SJSA1 (cell line): ENCODE measurements around the gene SLC35F3. TPM values are rescaled to one million over a fixed set of nuclear protein-coding genes. Genes with fewer than 3 reads are reported as not detected.

Experiments
- DNase-seq, 2 experiments: peaks; one replicate each; pipeline ENCODE4 v3.0.0-alpha.2; 2015 to 2020; ENCODE audit warnings: low spot score in 2 of 2, low read depth in 1 of 2
- H3K27ac ChIP-seq: fragments of 250-450 bp; sonication (Bioruptor Pico); 2 replicates; pipeline ENCODE4 v1.5.1; 2020; ENCODE audit warnings: mild to moderate bottlenecking, moderate library complexity
- H3K27me3 ChIP-seq: fragments of 250-450 bp; sonication (Bioruptor Pico); replicated peaks from 2 replicates; pipeline ENCODE4 v1.5.1; 2020; ENCODE audit warnings: mild to moderate bottlenecking, moderate library complexity
- H3K36me3 ChIP-seq: fragments of 250-450 bp; sonication (Bioruptor Pico); 2 replicates; pipeline ENCODE4 v1.5.1; 2020; ENCODE audit warnings: mild to moderate bottlenecking
- H3K4me1 ChIP-seq: fragments of 250-450 bp; sonication (Bioruptor Pico); replicated peaks from 2 replicates; pipeline ENCODE4 v1.6.1; 2021; ENCODE audit warnings: mild to moderate bottlenecking
- H3K4me3 ChIP-seq: fragments of 250-450 bp; sonication (Bioruptor Pico); 2 replicates; pipeline ENCODE4 v1.5.1; 2020; ENCODE audit warnings: mild to moderate bottlenecking
- H3K9me3 ChIP-seq: fragments of 250-450 bp; sonication (Bioruptor Pico); replicated peaks from 2 replicates; pipeline ENCODE4 v1.5.1; 2020; ENCODE audit warnings: mild to moderate bottlenecking
- total RNA-seq: library from RNA; depleted of rRNA; stranded (reverse); fragments of >200 nt; shearing (Covaris generic); gene quantifications from 2 replicates; pipeline ENCODE4 v1.2.3, GENCODE V29; 2014

SLC35F3 gene
- total RNA-seq, 1 experiment from 2014 or later: not detected

- Histone ChIP-seq H3K9me3 (no peaks in the 10 kb centered on the region), H3K27me3 (peaks cover 3% of the 10 kb centered on the region; the same call in 1 of the 2 replicates), H3K4me3 (no peak overlapping the region), H3K27ac (no peak overlapping the region), H3K4me1 (no peaks in the 10 kb centered on the region), H3K36me3 (no peaks in the 10 kb centered on the region)
- DNase-seq: no peak
Observed at GRCh38 chr1:233998456-233998855, 94.0 kb downstream of the SLC35F3 start.

GRCh38 chr1:233998891-233999290 is 94.4 kb downstream of the SLC35F3 start:
- no peak overlapping the region for H3K27ac ChIP-seq
- no peak for DNase-seq
- H3K9me3 ChIP-seq: no peaks in the 10 kb centered on the region
- H3K4me3 ChIP-seq: no peak overlapping the region
- H3K36me3 ChIP-seq: no peaks in the 10 kb centered on the region
- H3K27me3 ChIP-seq: peaks cover 3% of the 10 kb centered on the region; the same call in 1 of the 2 replicates
- no peaks in the 10 kb centered on the region for H3K4me1 ChIP-seq

- no peaks in the 10 kb centered on the region for H3K9me3 ChIP-seq
- no peak overlapping the region for H3K4me3 ChIP-seq
- peaks cover 3% of the 10 kb centered on the region; the same call in 1 of the 2 replicates for H3K27me3 ChIP-seq
- no peaks in the 10 kb centered on the region for H3K4me1 ChIP-seq
- DNase-seq: no peak
- no peaks in the 10 kb centered on the region for H3K36me3 ChIP-seq
- H3K27ac ChIP-seq: no peak overlapping the region
Observed at GRCh38 chr1:234000557-234001041, 96.1 kb downstream of the SLC35F3 start.

- Histone ChIP-seq H3K36me3 (no peaks in the 10 kb centered on the region), H3K9me3 (no peaks in the 10 kb centered on the region), H3K27ac (no peak overlapping the region), H3K27me3 (no peaks in the 10 kb centered on the region), H3K4me3 (no peak overlapping the region), H3K4me1 (no peaks in the 10 kb centered on the region)
- DNase-seq: no peak
Observed at GRCh38 chr1:234001817-234002216, 97.3 kb downstream of the SLC35F3 start.

GRCh38 chr1:234004591-234004990 is 100.1 kb downstream of the SLC35F3 start:
- Histone ChIP-seq H3K4me1 (no peaks in the 10 kb centered on the region), H3K27ac (no peak overlapping the region), H3K36me3 (no peaks in the 10 kb centered on the region), H3K9me3 (no peaks in the 10 kb centered on the region), H3K27me3 (no peaks in the 10 kb centered on the region), H3K4me3 (no peak overlapping the region)
- DNase-seq: no peak

GRCh38 chr1:234007684-234008083 is 103.2 kb downstream of the SLC35F3 start:
- Histone ChIP-seq H3K9me3 (no peaks in the 10 kb centered on the region), H3K27ac (no peak overlapping the region), H3K4me3 (no peak overlapping the region), H3K4me1 (no peaks in the 10 kb centered on the region), H3K36me3 (no peaks in the 10 kb centered on the region), H3K27me3 (no peaks in the 10 kb centered on the region)
- DNase-seq: no peak

GRCh38 chr1:234008591-234008990 is 104.1 kb downstream of the SLC35F3 start:
- DNase-seq: no peak
- no peak overlapping the region for H3K27ac ChIP-seq
- H3K36me3 ChIP-seq: no peaks in the 10 kb centered on the region
- H3K9me3 ChIP-seq: no peaks in the 10 kb centered on the region
- H3K4me1 ChIP-seq: no peaks in the 10 kb centered on the region
- no peak overlapping the region for H3K4me3 ChIP-seq
- no peaks in the 10 kb centered on the region for H3K27me3 ChIP-seq

GRCh38 chr1:234009668-234010067 is 105.2 kb downstream of the SLC35F3 start:
- no peaks in the 10 kb centered on the region for H3K4me1 ChIP-seq
- no peaks in the 10 kb centered on the region for H3K36me3 ChIP-seq
- H3K27ac ChIP-seq: no peak overlapping the region
- H3K9me3 ChIP-seq: no peaks in the 10 kb centered on the region
- 0 out of 2 replicates have a peak, but pooled peaks cover 6% of the 10 kb centered on the region for H3K27me3 ChIP-seq
- no peak for DNase-seq
- H3K4me3 ChIP-seq: no peak overlapping the region

- Histone ChIP-seq H3K4me3 (no peak overlapping the region), H3K4me1 (no peaks in the 10 kb centered on the region), H3K27ac (no peak overlapping the region), H3K9me3 (no peaks in the 10 kb centered on the region), H3K36me3 (no peaks in the 10 kb centered on the region), H3K27me3 (0 out of 2 replicates have a peak, but pooled peaks cover 8% of the 10 kb centered on the region)
- no peak for DNase-seq
Observed at GRCh38 chr1:234014208-234014607, 109.7 kb downstream of the SLC35F3 start.

- no peaks in the 10 kb centered on the region for H3K9me3 ChIP-seq
- no peaks in the 10 kb centered on the region for H3K36me3 ChIP-seq
- no peaks in the 10 kb centered on the region for H3K4me1 ChIP-seq
- H3K27me3 ChIP-seq: 0 out of 2 replicates have a peak, but pooled peaks cover 8% of the 10 kb centered on the region
- H3K27ac ChIP-seq: no peak overlapping the region
- H3K4me3 ChIP-seq: no peak overlapping the region
- DNase-seq: no peak
Observed at GRCh38 chr1:234018816-234019215, 114.3 kb downstream of the SLC35F3 start.

- no peak overlapping the region for H3K4me3 ChIP-seq
- no peaks in the 10 kb centered on the region for H3K4me1 ChIP-seq
- no peak overlapping the region for H3K27ac ChIP-seq
- no peaks in the 10 kb centered on the region for H3K9me3 ChIP-seq
- 0 out of 2 replicates have a peak, but pooled peaks cover 2% of the 10 kb centered on the region for H3K27me3 ChIP-seq
- DNase-seq: no peak
- H3K36me3 ChIP-seq: no peaks in the 10 kb centered on the region
Observed at GRCh38 chr1:234019387-234019786, 114.9 kb downstream of the SLC35F3 start.

- Histone ChIP-seq H3K4me1 (no peaks in the 10 kb centered on the region), H3K4me3 (no peak overlapping the region), H3K36me3 (no peaks in the 10 kb centered on the region), H3K9me3 (no peaks in the 10 kb centered on the region), H3K27ac (no peak overlapping the region), H3K27me3 (no peaks in the 10 kb centered on the region)
- no peak for DNase-seq
Observed at GRCh38 chr1:234022302-234022701, 117.8 kb downstream of the SLC35F3 start.

- no peaks in the 10 kb centered on the region for H3K9me3 ChIP-seq
- H3K4me1 ChIP-seq: no peaks in the 10 kb centered on the region
- H3K36me3 ChIP-seq: no peaks in the 10 kb centered on the region
- DNase-seq: no peak
- H3K4me3 ChIP-seq: no peak overlapping the region
- peaks cover 7% of the 10 kb centered on the region; the same call in 1 of the 2 replicates for H3K27me3 ChIP-seq
- H3K27ac ChIP-seq: no peak overlapping the region
Observed at GRCh38 chr1:234039603-234040002, 135.1 kb downstream of the SLC35F3 start.

GRCh38 chr1:234040446-234041317 is 136.2 kb downstream of the SLC35F3 start:
- Histone ChIP-seq H3K4me3 (no peak overlapping the region), H3K27ac (no peak overlapping the region), H3K27me3 (peaks cover under 1% of the 10 kb centered on the region; the same call in 1 of the 2 replicates), H3K4me1 (no peaks in the 10 kb centered on the region), H3K36me3 (no peaks in the 10 kb centered on the region), H3K9me3 (no peaks in the 10 kb centered on the region)
- DNase-seq: no peak
